HG03342 (cell line): ENCODE results near the gene ZXDC.
A peak's percentile ranks its signal among the peaks of the same experiment; 100 is the strongest.

Experiments used
- ATAC-seq: cut with Tn5 transposase; IDR thresholded peaks from one replicate; pipeline ENCODE4 v1.9.1; 2021; ENCODE audit warnings: mild to moderate bottlenecking, moderate library complexity; ENCODE audit not compliant: unreplicated experiment

Gene ZXDC

DNA sequence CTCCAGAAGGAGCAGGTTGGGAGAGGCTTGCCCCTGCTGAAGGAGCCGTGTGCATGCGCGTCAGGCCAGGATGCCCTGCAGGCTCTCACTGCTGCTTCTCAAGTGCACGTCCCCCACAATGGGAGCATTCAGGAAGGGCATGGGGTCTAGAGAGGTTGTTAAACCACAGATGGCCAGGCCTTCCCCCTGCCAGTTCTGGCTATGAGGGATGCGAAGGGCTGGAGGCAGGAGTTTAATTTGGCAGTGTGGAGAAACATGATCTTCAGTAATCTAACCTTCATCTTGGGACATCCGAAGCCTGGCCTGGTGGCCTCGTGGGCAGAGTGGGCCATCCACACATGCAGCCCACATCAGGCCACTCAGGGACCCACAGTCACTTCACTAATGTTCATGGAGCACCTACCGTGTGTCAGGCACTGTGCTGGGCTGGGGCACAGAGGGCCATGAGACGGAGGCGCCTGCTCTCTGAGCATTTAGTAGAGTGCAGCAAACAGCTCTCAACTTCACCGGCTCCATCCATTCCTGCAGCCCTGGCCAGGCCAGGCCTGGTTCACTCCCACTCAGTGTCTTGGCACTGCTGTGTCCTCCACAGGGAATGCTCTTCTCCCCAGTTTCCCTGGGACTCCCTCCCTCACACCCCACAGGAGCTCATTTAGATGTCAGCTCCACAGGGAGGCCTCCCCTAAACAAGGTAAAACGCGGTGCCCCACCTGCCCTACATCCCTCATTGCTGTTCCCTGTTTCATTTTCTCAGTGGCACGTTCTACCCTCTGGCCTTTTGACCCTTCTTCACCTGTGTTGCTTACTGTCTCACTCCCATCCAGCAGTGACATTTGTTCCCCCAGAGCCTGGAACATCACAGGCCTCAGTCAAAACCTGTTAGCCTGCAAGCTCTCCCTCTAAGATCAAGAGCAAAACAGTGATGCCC, 77.0 kb downstream of the ZXDC start:
- no peak for ATAC-seq

DNA sequence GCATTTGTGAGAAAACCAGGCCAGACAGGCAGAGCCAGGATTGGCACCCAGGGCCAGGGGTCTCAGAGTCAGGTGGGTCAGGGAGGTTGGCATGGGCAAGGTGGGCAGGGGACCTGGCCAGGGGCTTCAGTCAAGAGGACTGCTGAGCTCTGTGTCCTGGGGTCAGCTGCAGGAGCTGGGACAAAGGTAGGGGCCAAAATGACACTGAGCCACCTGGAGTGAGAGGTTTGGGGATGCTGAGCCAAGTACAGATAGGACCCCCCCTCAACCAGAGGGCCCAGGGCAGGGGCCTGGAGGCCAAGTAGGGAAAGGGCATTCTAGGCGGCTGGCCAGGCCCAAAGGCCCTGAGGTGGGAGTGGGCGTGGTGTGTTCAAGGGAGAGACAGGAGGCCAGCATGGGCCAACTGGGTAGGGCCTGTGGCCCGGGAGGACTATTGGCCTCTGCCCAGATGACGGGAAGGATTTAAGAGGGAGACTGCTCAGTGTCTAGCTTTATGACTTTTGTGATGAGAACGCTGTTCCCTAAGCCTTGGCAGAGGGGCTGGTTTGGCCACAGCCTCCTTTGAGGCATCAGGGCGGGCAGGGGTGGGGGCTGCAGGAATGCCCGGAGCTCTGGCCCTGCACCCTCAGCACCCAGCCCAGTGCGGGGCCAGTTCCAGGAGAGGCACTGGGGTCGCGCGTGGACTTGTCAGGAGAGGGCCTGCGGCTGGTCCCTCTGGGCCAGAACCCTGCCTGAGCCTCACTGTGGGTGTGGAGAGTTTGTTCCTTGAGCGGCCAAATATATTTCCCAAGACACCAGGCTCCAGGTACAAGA, 77.9 kb downstream of the ZXDC start:
- no peak for ATAC-seq

DNA sequence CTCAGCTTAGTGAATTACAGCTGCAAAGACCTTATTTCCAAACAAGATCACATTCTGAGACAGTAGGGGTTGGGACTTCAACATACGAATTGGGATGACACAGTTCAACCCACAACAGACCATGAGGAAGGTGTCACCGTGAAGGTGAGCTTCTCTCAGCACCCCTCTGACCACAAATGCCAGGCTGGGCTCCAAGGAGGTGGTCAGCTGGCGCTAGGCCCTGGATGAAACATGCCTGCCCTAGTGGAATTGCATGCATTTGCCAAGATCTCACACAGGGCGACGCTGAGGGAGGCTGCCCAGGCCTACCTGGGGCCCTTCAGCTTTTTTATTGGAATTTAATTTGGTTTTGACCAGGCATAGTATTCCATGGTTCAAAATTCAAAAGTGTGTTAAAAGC, 79.2 kb downstream of the ZXDC start:
- ATAC-seq: no peak

DNA sequence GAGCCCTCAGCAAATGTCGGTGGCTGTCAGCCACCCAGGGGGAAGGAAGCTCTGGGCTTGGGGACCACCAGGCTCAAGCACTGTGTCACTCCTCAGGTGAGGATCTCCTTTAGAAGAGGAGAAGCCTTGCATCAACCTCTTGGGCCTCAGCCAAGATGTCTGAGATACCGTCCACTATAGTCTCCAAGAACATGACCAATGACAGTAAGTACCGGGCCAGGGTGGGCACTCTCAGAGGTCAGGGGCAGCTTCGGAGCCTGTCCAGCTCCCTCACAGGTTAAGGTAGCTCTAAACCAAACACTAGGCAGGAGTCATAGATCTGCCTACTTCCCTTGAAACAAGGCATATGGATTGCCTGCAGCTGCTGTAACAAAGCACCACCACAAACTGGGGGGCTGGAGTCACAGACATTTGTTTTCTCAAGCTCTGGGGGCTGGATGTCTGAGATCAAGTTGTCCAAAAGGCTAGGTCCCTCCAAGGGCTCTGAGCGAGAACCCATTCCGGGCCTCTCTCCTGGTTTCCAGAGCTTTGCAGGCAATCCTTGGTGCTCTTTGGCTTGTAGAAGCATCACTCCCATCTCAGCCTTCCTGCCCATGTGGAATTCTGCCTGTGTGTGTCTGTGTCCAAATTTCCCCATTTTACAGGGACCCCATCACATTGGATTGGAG, 79.7 kb downstream of the ZXDC start:
- ATAC-seq: no peak

DNA sequence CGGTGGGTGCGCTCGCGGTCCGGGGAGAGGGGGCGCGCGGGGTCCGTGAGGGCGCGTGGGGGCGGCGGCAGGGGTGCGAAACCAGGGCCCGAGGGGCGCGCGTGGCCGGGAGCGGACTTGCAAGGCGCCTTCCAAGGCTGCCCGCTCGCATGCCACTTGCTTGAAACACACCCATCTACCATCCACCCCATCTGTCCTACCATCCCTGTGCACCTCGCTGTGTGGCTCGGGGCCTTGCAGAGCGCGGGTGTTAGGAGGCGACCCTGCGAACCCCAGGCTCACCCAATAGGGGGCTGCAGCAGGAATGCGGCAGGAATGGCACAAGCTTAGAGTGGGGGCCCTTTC, 80.7 kb downstream of the ZXDC start:
- ATAC-seq: no peak

DNA sequence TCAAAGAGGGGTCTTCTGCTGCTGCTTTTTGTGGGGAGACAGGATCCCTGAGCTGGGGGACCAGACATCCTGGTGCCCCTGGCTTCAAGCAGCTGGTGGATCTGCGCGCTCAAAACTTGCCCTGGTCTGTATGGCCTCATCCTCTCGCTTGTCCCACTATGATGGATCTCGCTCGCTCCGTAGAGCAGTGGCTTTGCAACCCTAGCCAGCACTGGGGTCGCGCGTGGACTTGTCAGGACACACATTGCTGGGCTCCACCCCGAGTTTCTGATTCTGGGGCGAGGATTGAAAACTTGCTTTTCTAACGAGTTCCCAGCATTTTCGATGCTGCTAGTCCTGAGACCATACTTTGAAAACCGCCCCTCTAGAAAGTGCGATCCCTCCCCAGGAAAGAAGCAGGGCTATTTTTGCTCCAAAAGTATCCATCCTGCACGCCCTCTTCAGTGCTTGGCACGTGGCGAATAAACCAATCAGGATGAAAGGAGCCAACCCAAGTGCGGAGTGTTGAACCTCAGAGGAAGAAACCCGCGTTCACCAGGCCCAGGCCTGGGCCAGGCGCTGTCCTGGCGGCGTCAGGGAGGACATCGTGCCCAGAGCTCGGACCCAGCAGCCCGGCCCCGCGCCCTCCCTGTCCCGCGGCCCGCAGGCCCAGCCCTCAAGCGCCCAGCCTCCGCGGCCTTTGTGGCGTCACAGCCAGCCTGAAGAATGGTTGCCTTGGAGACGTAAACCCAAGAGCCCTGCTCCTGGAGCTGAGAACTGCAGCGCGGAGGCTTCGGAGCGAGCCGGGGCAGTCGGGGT, 81.3 kb downstream of the ZXDC start, which contains the start of gene CFAP100:
TSS of gene CFAP100 (plus strand) at position 731 of the 798 bp plus-strand sequence. CDS start 1,092 bp downstream, outside the sequence.
- ATAC-seq: no peak

DNA sequence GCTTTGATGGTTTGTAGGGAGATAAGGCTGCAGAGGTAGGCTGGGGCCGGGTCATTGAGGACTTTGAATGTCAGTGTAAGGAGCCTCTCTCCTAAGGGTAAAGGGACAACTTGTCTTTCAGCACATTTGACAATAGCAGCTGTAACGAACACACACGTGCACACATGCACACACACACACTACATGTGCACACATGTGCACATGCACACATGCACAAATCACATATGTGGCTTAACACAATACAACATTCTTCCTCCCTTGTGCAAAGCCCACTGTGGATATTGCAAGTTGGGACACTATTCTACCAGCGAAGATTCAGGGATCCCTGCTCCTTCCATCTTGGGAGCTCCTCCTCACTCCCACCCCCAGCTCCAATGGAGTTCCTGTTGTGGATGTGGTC, 82.1 kb downstream of the ZXDC start:
- no peak for ATAC-seq

DNA sequence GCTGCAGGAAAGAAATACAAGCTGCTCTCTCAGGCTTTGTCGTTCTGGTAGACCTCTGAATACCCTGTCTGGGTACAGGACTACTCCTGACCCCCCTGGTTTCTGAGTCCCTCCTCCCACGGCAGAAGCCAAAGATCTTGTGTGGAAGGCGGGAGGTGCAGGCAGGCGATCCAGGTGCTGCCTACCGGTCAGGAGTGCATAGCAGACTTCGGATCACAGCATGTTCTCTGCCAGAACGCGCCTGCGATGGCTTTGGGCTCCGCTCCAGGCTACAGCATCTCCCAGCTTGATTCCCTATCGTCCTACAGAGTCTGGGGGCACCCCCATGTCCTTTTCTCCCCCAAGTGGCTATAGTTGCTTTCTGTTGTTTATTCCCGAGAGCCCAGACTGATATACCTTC, 83.4 kb downstream of the ZXDC start:
- no peak for ATAC-seq

DNA sequence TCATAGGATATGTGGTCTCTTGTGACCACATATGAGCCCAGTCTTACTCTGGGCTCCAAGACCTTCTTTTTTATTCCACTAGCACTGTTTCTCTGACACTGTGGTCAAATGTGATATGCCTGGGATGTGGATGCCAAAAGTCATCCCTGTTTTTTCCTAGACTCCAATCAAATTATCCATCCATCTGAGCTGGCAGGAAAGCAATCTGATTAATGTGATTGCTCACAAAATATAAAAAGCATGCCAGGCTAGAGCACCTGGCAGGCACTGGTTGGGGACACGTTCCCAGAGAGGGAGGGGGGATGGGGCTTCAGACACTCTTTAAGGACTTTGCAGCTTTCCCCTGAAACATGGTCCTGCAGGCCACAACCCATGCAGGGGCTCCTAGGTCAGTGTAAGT, 84.1 kb downstream of the ZXDC start:
- ATAC-seq: no peak

DNA sequence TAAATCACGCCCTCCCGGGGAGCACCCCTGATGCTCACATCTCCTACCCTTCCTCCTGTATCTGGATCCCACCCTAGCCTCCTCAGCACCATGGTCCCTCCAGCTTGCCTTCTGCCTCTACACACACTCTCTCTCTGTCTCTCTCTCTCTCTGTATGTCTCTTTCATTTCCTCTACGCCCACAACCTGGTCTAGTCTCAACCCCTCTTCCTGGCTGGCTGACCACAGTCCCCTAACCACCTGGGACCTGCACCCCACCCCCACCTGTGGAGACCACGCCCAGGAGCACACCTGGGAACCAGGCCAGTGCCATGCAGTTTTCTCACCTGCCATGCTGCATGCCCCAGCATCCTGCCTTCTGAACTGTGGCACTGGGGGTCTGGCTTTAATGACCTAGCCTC, 84.9 kb downstream of the ZXDC start:
- no peak for ATAC-seq

DNA sequence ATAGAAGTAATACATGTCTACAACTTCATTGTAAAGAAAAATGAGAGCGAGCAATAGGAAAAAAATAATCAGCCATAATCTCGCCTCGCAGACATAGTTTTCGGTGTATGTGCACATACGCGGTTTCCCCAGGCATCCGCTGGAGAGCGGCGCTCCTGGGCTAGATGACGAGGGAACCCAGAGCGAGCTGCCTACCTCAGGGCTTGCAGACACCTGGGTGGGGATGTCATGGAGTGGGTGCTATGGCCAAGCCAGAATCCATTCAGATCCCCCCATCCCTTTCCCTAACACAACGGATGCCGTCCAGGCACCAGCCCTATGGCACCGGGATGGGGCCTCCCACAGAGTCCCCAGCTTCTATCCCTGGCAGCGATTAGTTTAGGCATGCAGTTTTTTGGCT, 85.5 kb downstream of the ZXDC start:
- ATAC-seq: no peak

DNA sequence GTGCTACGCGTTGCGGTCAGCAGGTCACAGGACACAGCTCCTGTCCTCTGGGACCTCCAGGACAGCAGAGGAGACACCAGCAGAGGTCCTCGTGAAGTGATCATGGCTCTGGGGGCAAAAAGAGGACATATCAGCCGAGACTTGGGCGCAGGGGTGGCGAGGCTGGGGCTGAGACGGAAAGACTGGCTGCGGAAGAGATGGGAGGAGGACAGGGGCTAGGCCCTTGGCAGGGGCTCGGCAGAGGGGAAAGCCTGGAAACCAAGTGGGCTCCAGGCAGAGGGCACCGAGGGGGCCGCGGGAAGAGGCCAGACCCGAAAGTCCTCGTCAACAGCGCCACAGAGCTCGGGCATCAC, 85.9 kb downstream of the ZXDC start:
- no peak for ATAC-seq

DNA sequence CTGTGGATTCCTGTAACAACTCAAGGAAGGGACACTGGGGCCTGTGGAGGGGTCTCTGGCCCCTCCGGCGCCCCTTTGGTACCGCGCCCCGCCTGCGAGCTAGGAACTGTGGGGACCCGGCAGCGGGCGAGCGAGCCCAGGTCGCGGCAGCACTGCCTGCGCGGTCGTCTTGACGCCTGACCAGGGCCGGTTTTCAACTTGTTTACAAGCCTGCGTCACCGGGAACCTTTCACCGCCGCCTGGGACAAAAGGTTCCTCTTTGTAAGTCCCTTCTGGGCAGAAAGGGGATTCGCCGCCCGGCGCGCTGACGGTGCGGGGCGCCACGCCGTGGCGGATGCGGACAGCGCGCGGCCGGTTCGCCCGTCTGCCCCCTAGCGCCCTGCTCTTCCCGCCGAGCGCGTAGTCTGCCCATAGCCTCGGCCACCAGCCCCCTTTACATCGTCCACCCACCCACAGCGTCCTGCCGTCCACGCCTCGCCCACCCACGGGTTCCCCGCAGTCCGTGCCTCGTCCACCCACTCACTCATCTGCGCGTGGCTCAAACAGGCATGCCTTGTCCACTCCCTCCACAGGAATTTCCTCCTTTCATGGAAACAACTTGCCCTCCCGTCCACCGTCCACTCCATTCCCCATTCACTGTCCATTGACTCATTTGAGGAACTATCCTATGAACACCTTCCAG, 86.4 kb downstream of the ZXDC start:
- ATAC-seq: peak; percentile 72
